Activated CD8-positive, alpha-beta memory T cell treated with anti-CD3 and anti-CD28 coated beads for 36 hours (primary cell): ENCODE results near the gene SLC29A2. TPM values are rescaled to one million over a fixed set of nuclear protein-coding genes. Genes with fewer than 3 reads are reported as not detected.

Source experiments
- CTCF ChIA-PET: fragments of 350-600 bp; sonication (Branson Sonifier 250); formaldehyde crosslinking; loops from one replicate; lab custom pipeline; 2021; ENCODE audit warnings: antibody characterized with exemption; lab: Charles Lee
- POLR2A ChIA-PET: fragments of 350-600 bp; sonication (Branson Sonifier 250); formaldehyde crosslinking; loops from one replicate; lab custom pipeline; 2021; ENCODE audit warnings: antibody characterized with exemption; lab: Charles Lee
- total RNA-seq, 2 experiments: library from RNA; stranded (reverse); gene quantifications; one replicate each; pipeline ENCODE4 v1.2.3, GENCODE V29; 2021

The SLC29A2 gene, protein sequence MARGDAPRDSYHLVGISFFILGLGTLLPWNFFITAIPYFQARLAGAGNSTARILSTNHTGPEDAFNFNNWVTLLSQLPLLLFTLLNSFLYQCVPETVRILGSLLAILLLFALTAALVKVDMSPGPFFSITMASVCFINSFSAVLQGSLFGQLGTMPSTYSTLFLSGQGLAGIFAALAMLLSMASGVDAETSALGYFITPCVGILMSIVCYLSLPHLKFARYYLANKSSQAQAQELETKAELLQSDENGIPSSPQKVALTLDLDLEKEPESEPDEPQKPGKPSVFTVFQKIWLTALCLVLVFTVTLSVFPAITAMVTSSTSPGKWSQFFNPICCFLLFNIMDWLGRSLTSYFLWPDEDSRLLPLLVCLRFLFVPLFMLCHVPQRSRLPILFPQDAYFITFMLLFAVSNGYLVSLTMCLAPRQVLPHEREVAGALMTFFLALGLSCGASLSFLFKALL
- 10 to 100 TPM; 12.1 to 13.0 TPM for total RNA-seq

DNA sequence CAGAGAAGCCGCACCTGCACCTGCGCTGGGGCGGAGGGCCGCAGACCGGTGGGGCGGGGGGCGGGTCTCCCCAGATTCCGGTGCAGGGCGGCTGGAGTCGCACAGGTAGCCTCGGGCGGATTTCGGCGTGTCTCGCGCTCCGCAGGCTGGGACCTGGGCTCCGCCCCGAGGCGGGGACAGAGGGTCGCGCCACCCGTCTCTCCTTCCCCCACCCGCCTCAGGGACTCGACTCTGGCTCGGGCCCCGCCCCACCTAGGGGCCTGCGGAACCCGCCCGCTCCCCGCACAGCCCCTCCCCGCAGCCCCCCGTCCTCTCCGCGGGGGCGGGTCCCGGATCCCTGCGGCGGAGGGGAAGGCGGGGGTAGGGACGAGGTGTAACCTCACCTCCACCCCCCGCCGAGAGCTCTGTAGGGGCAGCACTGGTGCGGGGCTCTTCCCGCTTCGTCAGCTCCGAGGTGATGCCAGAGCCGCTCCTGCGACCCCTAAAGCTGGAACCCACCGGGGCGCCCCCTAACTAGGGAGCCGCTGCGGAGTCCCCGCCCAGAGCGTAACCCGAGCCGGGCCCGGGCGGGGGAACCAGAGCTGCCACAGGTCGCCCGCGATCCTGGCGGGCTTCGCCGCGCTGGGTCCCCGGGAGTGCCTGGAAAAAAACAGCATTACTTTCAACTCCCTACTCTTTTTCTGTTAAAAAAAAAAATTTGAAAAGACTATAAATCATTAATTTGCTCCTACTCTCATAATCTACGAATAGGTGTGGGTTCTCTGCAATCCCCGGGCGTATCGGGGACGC, at the start of gene SLC29A2:
SLC29A2 (minus strand) TSS at position 134 of the 789 bp plus-strand sequence. CDS start 169 bp downstream, outside the sequence.
- CTCF ChIA-PET: interaction anchor here (1.2 to 2.0 kb wide), 6 partner anchors 9 to 59 kb away, joined by 3 to 8 read pairs (median 6); partner anchors contain the start of gene BRMS1

DNA sequence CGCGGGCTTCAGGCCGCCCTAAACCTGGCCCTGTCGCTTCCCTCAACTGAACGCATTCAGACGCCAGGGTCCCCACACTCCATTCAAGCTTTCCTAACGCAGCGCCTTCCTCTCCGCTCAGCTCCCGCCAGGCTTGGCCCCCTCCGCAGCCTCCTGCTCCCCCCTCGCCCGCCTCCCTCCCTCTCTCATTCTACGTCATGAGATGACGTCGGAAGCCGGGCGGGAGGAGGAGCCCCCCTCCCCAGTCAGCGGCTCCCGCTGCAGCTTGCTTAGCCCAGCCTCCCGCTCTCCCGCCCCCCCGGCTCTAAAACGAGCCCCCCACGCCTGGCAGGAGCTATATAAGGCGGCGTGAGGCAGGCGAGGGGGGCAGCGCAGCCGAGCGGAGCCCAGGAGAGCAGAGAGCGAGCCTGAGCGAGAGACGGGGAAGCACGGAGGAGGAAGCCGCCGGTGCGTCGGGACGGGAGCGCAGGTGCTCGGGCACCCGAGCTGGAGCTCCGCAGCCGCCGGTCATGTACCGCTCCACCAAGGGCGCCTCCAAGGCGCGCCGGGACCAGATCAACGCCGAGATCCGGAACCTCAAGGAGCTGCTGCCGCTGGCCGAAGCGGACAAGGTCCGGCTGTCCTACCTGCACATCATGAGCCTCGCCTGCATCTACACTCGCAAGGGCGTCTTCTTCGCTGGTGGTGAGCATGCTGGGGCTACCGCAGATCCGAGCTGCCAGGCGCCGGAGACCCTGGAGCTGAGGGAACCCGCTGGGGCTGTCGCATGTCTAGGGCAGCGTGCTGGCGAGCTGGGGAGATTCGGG, 49.3 kb upstream of the SLC29A2 start, which contains the start of gene NPAS4:
NPAS4 (plus strand) TSS at position 365 of the 806 bp plus-strand sequence; CDS start at position 510, 145 bp downstream.
- POLR2A ChIA-PET: interaction anchor here (1.0 to 1.1 kb wide), 3 partner anchors 18 to 125 kb away, joined by 3 read pairs; partner anchors contain the start of genes MRPL11 and ZDHHC24
- CTCF ChIA-PET: interaction anchor here (0.5 to 6.2 kb wide), 9 partner anchors 10 to 420 kb away, joined by 3 to 64 read pairs (median 3); partner anchors contain the start of genes MRPL11 and RIN1

More for the DNA sequence above, at the start of gene SLC29A2:
- POLR2A ChIA-PET: interaction anchor here (0.7 to 2.4 kb wide), 7 partner anchors 12 to 99 kb away, joined by 3 to 7 read pairs (median 4); partner anchors contain the start of genes B4GAT1, CD248 and RIN1

DNA sequence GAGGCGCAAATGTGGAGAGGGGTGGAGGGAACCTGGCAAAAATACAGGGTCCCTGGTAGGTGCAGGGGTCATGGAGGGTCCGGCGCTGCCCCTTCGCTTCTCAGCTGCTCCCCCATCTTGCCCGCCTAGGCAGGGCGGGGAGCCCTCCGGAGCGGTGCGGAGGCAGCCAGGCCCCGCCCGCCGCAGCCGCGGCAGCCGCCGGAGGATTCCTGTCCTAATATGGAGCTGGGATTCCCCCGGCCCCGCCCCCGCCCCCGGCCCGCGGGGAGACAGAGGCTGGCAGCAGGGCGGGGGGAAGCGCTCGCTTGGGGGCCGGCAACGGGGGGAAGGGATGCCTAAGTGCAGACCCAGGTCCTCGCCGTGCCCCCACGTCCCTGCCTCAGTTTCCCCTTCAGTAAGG, 48.3 kb upstream of the SLC29A2 start:
- ChIA-PET POLR2A (no interaction called here), CTCF (interaction anchor here (0.9 to 6.2 kb wide), 4 partner anchors 11 to 129 kb away, joined by 3 to 64 read pairs (median 3); partner anchors contain the start of gene MRPL11)

DNA sequence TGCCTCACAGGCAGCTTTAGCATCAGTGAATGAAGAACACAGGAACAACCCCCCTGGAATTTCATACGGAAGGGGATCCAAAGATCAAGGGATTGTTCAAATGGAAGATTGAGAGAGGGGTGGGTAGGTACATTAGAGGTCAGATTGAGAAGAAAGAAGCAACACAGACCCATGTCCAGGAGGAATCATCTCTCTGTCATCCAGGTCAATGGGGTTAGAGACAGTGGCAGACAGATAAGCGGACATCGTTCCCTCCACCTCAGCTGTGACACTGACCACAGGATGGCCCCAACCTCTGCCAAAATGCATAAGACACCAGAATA, 47.4 kb upstream of the SLC29A2 start:
- ChIA-PET POLR2A (no interaction called here), CTCF (interaction anchor here (0.6 to 6.2 kb wide), 3 partner anchors 10 to 130 kb away, joined by 3 to 64 read pairs (median 3); no protein-coding TSS in a partner anchor)

DNA sequence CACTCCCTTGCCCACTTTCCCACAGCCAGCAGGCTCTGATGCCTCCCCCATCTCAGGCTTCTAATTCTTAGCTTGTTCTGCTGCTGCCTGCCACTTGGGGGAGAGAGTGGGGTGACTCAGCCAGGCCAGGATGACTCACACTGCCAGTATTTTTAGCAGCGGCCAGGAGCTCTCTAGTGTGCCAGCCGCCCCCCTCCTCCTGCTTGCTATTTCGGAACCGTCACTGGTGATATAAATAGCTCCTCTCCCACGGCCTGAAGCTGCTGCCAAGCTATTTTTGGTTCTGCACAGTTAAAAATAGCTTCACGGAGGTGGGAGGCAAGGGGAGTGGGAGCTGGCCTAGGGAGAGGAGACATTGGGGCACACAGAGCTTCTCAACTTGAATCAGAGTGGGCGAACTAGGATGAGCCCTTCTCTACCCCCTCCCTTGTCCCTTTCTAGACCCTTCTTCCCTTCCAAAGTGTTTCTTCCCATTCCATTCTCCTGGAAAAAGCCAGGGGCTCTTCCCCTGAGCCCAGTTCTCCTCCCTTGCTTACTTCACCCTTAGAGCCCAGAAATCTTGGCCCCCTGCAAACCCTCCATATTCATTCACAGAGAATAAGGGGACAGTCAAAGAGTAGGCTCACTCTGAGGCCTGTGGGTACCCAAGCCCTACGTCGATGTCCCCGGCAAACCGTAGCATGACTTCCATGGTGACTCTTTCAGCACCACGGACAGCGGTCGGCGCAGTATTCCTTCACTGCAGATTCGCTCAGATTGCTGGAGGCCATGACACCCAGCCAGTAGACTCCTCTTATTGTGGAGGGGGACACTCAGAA, 46.8 kb upstream of the SLC29A2 start:
- ChIA-PET CTCF (interaction anchor here (0.6 to 6.2 kb wide), 5 partner anchors 9 to 45 kb away, joined by 3 to 64 read pairs (median 4); partner anchors contain the start of gene MRPL11), POLR2A (no interaction called here)

DNA sequence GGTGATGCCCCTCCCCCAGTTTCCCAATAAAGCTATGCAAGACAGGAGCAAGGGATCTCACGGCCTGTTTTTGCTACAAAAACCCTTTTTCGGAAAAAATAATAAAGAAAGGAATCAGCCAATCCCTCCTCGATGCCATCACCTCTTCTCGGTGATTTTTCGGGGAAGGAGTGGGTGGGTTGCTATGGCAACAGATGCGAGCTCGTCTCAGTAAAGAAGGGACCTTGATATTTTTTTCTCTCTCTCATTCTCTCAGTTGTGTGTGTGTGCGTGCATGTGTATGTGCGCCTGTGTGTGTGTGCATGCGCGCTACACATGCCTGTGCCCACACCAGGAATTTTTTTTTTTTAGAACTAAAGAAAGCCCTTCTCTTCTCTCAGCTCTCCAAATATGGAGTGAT, 45.4 kb upstream of the SLC29A2 start:
- ChIA-PET CTCF (interaction anchor here (0.5 to 6.2 kb wide), 4 partner anchors 8 to 38 kb away, joined by 3 to 64 read pairs (median 8); no protein-coding TSS in a partner anchor), POLR2A (no interaction called here)

DNA sequence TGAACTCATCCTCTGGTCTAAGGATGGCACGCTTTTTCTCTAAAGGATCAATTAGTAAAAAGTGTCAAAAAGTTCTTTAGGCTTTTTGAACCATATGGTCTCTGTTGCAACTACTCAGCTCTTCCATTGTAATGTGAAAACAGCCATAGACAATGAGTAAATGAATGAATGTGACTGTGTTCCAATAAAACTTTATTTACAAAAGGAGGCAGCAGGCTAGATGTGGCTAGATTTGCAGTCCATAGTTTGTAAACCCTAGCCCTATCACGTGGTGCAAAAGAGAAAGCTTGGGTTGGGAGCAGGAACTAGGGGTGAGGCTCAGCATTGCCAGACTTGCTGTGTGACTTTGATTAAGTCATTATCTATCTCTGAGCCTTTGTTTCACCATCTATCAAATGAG, 43.9 kb upstream of the SLC29A2 start:
- ChIA-PET POLR2A (no interaction called here), CTCF (interaction anchor here (1.4 to 3.0 kb wide), 2 partner anchors 15 to 44 kb away, joined by 4 to 12 read pairs; partner anchors contain the start of gene SLC29A2)

DNA sequence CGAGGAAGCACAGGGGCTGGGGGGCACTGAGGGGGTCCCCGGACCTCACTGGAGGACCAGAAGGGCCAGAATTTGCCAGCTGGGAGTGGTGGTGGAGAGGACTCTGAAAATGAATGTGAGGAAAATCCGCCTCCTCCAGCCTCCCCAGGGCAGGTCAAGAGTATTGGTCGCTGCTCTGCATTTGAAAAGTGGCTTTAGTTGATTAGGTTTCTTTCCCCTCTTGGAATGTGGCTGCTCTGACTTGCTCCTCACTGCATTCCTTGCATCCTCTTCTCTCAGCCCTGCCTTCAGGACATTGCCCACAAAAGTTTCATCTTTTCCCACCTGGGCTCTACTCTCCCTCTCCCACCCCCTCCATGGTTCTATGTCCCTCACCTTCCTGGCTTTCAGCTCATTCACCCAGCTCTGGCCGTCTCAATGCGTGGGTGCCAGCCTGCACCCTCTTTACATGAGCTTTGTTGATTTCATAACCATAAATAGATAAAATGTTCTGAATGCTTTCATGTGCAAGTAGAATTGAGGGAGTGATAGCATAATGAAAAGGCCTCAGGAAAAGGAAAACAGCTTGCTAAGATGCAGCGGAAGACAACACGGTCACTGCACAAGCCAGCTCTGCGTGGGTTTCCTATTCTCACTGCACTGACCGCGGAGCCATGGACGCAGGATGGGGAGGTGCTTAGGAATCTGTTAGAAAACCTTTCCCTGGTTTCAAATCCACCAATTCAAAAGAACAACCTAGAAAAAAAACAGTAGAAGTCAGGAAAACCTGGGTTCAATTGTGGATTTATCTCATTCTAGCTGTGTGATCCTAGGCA, 42.8 kb upstream of the SLC29A2 start:
- POLR2A ChIA-PET: no interaction called here
- CTCF ChIA-PET: interaction anchor here (1.2 kb wide), 1 partner anchor 9 kb away, joined by 3 read pairs; no protein-coding TSS in a partner anchor

DNA sequence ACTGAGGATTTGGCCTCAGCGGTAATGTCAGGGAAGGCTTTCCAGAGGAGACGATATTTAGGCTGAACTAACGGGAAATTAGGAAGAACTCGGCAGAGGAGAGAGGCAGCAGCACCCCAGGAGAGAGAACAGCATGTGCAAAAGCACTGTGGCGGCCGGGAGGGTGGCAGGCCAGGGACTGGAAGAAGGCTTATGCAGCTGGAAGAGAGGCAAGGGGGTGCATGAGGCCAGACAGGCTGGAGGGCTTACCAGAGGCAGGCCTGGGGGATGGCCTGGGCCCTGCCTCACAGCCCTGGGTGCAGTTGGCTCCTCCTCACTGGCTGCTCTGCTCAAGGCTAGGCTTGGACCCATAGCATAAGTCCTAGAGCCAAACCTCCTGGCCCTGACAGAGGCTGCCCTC, 41.6 kb upstream of the SLC29A2 start:
- ChIA-PET POLR2A (no interaction called here), CTCF (no interaction called here)

DNA sequence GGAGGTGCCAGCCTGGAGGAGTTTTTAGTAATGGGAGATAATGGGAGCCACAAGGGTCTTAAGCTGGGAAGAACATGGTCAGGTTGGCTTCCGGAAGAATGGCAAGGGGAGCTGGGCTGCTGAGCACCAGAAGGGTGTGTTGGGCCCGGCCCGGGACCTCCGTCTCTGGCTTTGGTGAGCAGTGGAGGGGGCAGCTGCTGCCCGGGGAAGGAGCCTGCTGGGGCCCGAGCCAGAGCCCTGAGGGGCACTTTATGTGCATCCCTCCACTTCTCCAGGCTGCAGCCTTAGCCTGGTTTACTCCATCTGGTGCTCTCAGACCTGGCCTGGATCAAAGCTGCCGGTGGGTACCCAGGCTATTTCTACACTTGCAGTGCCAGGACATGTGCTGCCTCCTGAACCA, 40.5 kb upstream of the SLC29A2 start:
- ChIA-PET POLR2A (no interaction called here), CTCF (interaction anchor here (1.1 to 2.0 kb wide), 2 partner anchors 16 to 17 kb away, joined by 3 to 5 read pairs; no protein-coding TSS in a partner anchor)

DNA sequence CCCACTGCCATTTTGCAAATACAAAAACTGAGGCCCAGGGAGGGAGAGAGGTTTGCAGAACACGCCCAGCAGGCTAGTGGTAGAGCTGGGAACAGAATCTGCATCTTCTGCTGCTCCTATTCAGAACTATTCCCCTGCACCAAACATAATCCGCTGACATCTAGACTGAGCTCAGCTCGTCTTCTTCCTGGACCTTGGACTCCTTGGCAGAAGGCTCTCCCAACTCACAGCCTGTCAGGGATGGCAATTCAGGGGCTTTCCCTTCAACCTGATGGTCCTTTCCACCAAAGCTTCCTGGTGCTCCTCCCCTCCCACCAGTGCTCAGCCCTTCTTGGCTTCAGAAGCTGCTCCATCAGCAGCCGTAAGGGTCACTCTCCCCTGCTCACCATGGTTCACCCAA, 39.8 kb upstream of the SLC29A2 start:
- ChIA-PET CTCF (interaction anchor here (1.1 to 4.7 kb wide), 4 partner anchors 8 to 18 kb away, joined by 3 to 64 read pairs (median 4); partner anchors contain the start of gene NPAS4), POLR2A (no interaction called here)

DNA sequence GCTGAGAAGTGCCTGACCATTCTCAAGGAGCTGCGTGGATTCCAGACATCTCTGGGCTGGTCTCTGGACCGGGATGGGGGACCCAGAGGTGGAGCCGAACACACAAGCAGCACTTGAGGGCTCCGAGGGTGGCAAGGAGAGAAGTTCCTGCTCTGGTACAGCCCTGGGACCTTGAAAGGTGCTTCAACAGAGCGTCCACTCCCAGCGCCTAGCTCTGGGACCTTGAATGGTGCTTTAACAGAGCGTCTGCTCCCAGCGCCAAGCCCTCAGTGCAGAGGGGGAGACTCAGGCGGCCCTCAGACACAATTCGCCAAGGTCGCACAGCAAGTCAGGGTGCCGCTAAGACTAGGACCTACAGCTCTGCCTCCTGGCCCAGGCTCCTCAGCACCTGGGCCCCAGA, 38.6 kb upstream of the SLC29A2 start:
- CTCF ChIA-PET: interaction anchor here (1.6 to 4.7 kb wide), 5 partner anchors 9 to 29 kb away, joined by 4 to 64 read pairs (median 25); partner anchors contain the start of genes MRPL11 and NPAS4

DNA sequence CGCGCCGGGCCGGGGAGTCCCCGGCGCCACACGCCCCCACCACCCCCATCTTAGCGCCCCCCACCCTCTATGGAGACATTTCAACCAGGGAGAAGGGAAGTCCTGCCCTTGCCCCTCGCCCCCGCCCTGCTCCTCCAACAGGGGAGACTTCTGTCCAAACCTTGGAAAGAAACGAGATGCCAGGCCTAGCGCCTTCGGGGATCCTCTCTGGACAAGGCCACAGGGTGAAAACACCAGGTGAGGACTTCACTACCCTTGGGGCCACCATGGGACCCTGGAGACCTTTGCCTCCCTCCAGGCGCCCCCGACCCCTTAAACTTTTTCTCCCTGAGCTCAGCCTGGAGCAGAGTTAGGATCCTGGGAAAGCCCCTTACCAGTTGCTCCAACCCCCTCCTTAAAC, 37.7 kb upstream of the SLC29A2 start:
- POLR2A ChIA-PET: no interaction called here
- CTCF ChIA-PET: interaction anchor here (0.6 to 4.7 kb wide), 20 partner anchors 10 to 792 kb away, joined by 3 to 64 read pairs (median 4); partner anchors contain the start of genes MRPL11, NPAS4, PELI3 and RBM4B

More for the DNA sequence above, 38.6 kb upstream of the SLC29A2 start:
- POLR2A ChIA-PET: no interaction called here

DNA sequence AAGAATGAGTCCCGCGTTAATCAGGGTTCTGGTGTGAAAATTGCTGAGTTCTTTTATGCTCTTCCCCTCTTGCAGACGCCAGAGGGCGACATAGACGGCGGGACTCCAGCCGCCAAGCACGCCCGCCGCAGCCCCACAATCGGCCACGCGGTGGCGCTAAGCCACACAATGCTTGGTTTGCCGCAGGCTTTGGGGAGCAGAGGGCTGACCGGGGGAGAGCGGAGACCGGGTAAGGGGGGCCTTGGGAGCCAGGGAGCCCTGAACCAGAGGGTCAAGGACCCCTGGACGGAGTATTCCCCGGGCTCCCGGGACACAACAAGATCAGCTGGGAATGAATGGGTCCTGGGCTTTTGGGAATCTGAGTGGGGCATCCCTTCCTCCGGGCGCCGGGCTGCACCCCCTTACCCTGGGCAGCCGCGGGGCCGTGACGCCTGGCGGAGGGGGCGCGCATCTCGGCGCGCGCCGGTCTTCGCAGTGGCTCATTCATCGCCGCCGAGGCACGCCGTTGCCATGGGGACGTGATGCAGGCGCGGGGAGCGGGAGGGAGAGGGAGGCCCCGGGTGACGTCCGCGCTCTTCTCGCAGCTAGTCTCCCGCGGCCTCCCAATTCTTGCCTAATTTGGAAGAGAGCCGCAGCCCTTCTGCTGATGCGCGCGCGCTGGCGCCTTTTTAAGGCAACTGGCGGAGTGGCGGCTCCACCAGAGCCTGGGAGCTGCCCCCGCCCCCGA, 37.1 kb upstream of the SLC29A2 start:
- CTCF ChIA-PET: interaction anchor here (0.6 to 4.7 kb wide), 20 partner anchors 9 to 793 kb away, joined by 3 to 64 read pairs (median 4); partner anchors contain the start of genes MRPL11, NPAS4, PELI3 and RBM4B
- POLR2A ChIA-PET: no interaction called here

DNA sequence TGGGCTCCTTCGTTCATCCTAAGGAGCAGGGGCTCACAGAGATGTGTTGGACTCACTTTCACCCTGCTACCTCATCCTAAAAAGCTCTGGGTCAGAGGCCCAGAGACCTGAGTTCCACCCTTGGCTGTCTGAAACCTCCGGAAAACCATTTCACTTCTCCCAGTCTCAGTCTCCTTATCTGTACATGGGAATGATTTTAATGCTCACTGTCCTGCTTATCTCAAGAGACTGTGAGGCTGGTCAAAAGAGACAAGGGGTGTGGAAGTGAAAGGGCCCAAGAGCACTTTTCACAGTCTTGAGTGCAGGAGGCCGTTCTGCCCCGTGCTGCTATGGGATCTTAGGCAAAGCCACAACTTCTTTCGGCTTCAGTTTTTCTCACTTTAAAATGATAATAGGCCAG, 36.1 kb upstream of the SLC29A2 start:
- CTCF ChIA-PET: interaction anchor here (1.2 to 4.7 kb wide), 11 partner anchors 12 to 271 kb away, joined by 4 to 64 read pairs (median 8); partner anchors contain the start of genes MRPL11, NPAS4 and RBM4B
- POLR2A ChIA-PET: no interaction called here
